HCT116 (cell line): Measurements from ENCODE around the gene HIVEP2. TPM values are rescaled to one million over a fixed set of nuclear protein-coding genes. Genes with fewer than 3 reads are reported as not detected.
A peak's percentile ranks its signal among the peaks of the same experiment; 100 is the strongest.

Source experiments
- ATAC-seq: fragments of 200-7000 bp; cut with Tn5 transposase; 2 replicates; pipeline ENCODE4 v1.9.1; 2020; ENCODE audit warnings: mild to moderate bottlenecking, moderate library complexity
- BruUV-seq: library from RNA; stranded (reverse); fragments of 400-500 nt; replicated peaks from 2 replicates; lab custom pipeline; 2021; lab: Mats Ljungman, UMichigan
- CTCF ChIA-PET: fragments of 300-600 bp; sonication (Branson Sonifier 250); formaldehyde crosslinking; loops from one replicate; lab custom pipeline; 2021; ENCODE audit warnings: antibody characterized with exemption; lab: Charles Lee
- POLR2A ChIA-PET: fragments of 300-600, 350-600 bp; sonication (Branson Sonifier 250); formaldehyde crosslinking; loops from one replicate; lab custom pipeline; 2021; ENCODE audit warnings: antibody characterized with exemption; lab: Charles Lee
- RAD21 ChIA-PET, 2 experiments: fragments of 300-600 bp; sonication (Branson Sonifier 250); formaldehyde crosslinking; loops; one replicate each; lab custom pipeline; 2023; ENCODE audit warnings: low total read pairs in 2 of 2; ENCODE audit not compliant: uncharacterized antibody in 2 of 2, unreplicated experiment in 2 of 2, low non-redundant PET in 1 of 2; lab: Charles Lee
- DNase-seq: peaks from one replicate; pipeline ENCODE4 v3.0.0-alpha.2; 2010; ENCODE audit warnings: low read depth, low spot score
- H2AFZ ChIP-seq: fragments of 200-600 bp; shearing (Covaris generic), sonication (generic); 2 replicates; pipeline ENCODE4 v1.6.1; 2017; ENCODE audit warnings: low read depth, mixed run types, mixed read lengths, antibody characterized with exemption, low read length; ENCODE audit not compliant: poor library complexity, severe bottlenecking
- H3K27ac ChIP-seq: 2 replicates; pipeline ENCODE4 v1.5.1; 2012; ENCODE audit warnings: low read depth, low read length
- H3K27me3 ChIP-seq: fragments of 200-600 bp; sonication (generic); 2 replicates; pipeline ENCODE4 v1.6.1; 2016; ENCODE audit warnings: mixed run types, low read length, mixed read lengths; ENCODE audit not compliant: insufficient read depth
- H3K36me3 ChIP-seq, 2 experiments: fragments of 200-500 bp in 1 of 2; fragments of 200-600 bp in 1 of 2; sonication (Bioruptor generic) in 1 of 2; sonication (generic) in 1 of 2; 2 replicates each; pipeline versions ENCODE4 v1.5.1 to v1.6.1; 2014 to 2016; ENCODE audit warnings: low read length in 2 of 2, inconsistent platforms in 1 of 2, mixed read lengths in 1 of 2, mixed run types in 1 of 2; ENCODE audit not compliant: insufficient read depth in 2 of 2, control insufficient read depth in 1 of 2
- H3K4me1 ChIP-seq, 2 experiments: fragments of 200-600 bp in 1 of 2; sonication (generic) in 1 of 2; 2 replicates each; pipeline versions ENCODE4 v1.5.1 to v1.6.1; 2012 to 2017; ENCODE audit warnings: low read length in 2 of 2, inconsistent platforms in 1 of 2, mild to moderate bottlenecking in 1 of 2, mixed read lengths in 1 of 2, mixed run types in 1 of 2, moderate library complexity in 1 of 2; ENCODE audit not compliant: insufficient read depth in 2 of 2, control insufficient read depth in 1 of 2
- H3K4me2 ChIP-seq: fragments of 200-600 bp; sonication (generic); 2 replicates; pipeline ENCODE4 v1.6.1; 2017; ENCODE audit warnings: mixed run types, low read length, mixed read lengths
- H3K4me3 ChIP-seq, 2 experiments: fragments of 200-600 bp in 1 of 2; sonication (generic) in 1 of 2; replicated peaks in 1 of 2; 2 replicates each; pipeline ENCODE4 v1.5.1; 2011 to 2016; ENCODE audit warnings: low read length in 2 of 2, control low read depth in 1 of 2, low read depth in 1 of 2, mild to moderate bottlenecking in 1 of 2, mixed read lengths in 1 of 2, mixed run types in 1 of 2
- H3K79me2 ChIP-seq: fragments of 200-600 bp; sonication (generic); 2 replicates; pipeline ENCODE4 v1.6.1; 2017; ENCODE audit warnings: mild to moderate bottlenecking, mixed run types, low read length, moderate library complexity, mixed read lengths; ENCODE audit not compliant: insufficient read depth
- H3K9ac ChIP-seq: fragments of 200-600 bp; sonication (generic); 2 replicates; pipeline ENCODE4 v1.6.1; 2016; ENCODE audit warnings: low read length, mixed read lengths
- H3K9me2 ChIP-seq: fragments of 200-600 bp; sonication (generic), shearing (Covaris generic); 2 replicates; pipeline ENCODE4 v1.6.1; 2017; ENCODE audit warnings: mixed run types, mild to moderate bottlenecking, moderate library complexity; ENCODE audit not compliant: insufficient read depth
- H3K9me3 ChIP-seq, 2 experiments: fragments of 200-500 bp in 1 of 2; fragments of 200-600 bp in 1 of 2; sonication (Bioruptor generic) in 1 of 2; sonication (generic) in 1 of 2; 2 replicates each; pipeline ENCODE4 v1.6.1; 2014 to 2017; ENCODE audit warnings: low read length in 2 of 2, mixed read lengths in 2 of 2, inconsistent platforms in 1 of 2, low read depth in 1 of 2, mild to moderate bottlenecking in 1 of 2, mixed run types in 1 of 2, moderate library complexity in 1 of 2; ENCODE audit not compliant: control insufficient read depth in 1 of 2, insufficient read depth in 1 of 2
- H4K20me1 ChIP-seq: fragments of 200-600 bp; sonication (generic), shearing (Covaris generic); 2 replicates; pipeline ENCODE4 v1.6.1; 2017; ENCODE audit warnings: mixed run types, mild to moderate bottlenecking, moderate library complexity; ENCODE audit not compliant: insufficient read depth
- ATF3 ChIP-seq: IDR thresholded peaks from 2 replicates; pipeline ENCODE4 v1.6.1; 2012
- CBX3 ChIP-seq: IDR thresholded peaks from 2 replicates; pipeline ENCODE4 v1.6.1; 2012; ENCODE audit warnings: low read depth
- CEBPB ChIP-seq: IDR thresholded peaks from 2 replicates; pipeline ENCODE4 v1.6.1; 2012; ENCODE audit warnings: low read depth
- EGR1 ChIP-seq: IDR thresholded peaks from 2 replicates; pipeline ENCODE4 v1.6.1; 2012; ENCODE audit warnings: low read depth
- ELF1 ChIP-seq: IDR thresholded peaks from 2 replicates; pipeline ENCODE4 v1.6.1; 2012; ENCODE audit warnings: low read depth, borderline replicate concordance
- EZH2 ChIP-seq: fragments of 200-600 bp; sonication (generic); IDR thresholded peaks from 2 replicates; pipeline ENCODE4 v1.6.1; 2017; ENCODE audit warnings: antibody characterized with exemption, mixed run types
- EZH2phosphoT487 ChIP-seq: fragments of 200-600 bp; IDR thresholded peaks from 2 replicates; pipeline ENCODE4 v1.6.1; 2018; ENCODE audit warnings: antibody characterized with exemption, borderline replicate concordance
- MAX ChIP-seq: IDR thresholded peaks from 2 replicates; pipeline ENCODE4 v1.6.1; 2012
- POLR2A ChIP-seq: IDR thresholded peaks from 2 replicates; pipeline ENCODE4 v1.7.0; 2011; ENCODE audit warnings: borderline replicate concordance; ENCODE audit not compliant: insufficient read depth, insufficient read length; ENCODE audit errors: extremely low read depth
- POLR2AphosphoS5 ChIP-seq: IDR thresholded peaks from 2 replicates; pipeline ENCODE4 v1.6.1; 2011; ENCODE audit warnings: mild to moderate bottlenecking, low read depth, low read length, moderate library complexity
- RAD21 ChIP-seq: IDR thresholded peaks from 2 replicates; pipeline ENCODE4 v1.6.1; 2012; ENCODE audit warnings: low read depth, mild to moderate bottlenecking
- SP1 ChIP-seq: IDR thresholded peaks from 2 replicates; pipeline ENCODE4 v1.6.1; 2012; ENCODE audit warnings: low read depth
- TCF7L2 ChIP-seq: IDR thresholded peaks from 2 replicates; pipeline ENCODE4 v1.7.0; 2011; ENCODE audit warnings: borderline replicate concordance, inconsistent platforms; ENCODE audit not compliant: insufficient read depth, insufficient read length; ENCODE audit errors: extremely low read depth
- YY1 ChIP-seq: IDR thresholded peaks from 2 replicates; pipeline ENCODE4 v1.6.1; 2011; ENCODE audit warnings: low read length, low read depth, moderate library complexity, mild to moderate bottlenecking; ENCODE audit not compliant: insufficient replicate concordance; ENCODE audit errors: extremely low read depth
- ZBTB33 ChIP-seq: IDR thresholded peaks from 2 replicates; pipeline ENCODE4 v1.6.1; 2011; ENCODE audit warnings: mild to moderate bottlenecking, low read length, moderate library complexity; ENCODE audit not compliant: insufficient replicate concordance; ENCODE audit errors: extremely low read depth
- ZNF274 ChIP-seq: fragments of 200-500 bp; sonication (Bioruptor generic); IDR thresholded peaks from 2 replicates; pipeline ENCODE4 v1.6.1; 2014; ENCODE audit warnings: mild to moderate bottlenecking, low read depth, low read length, inconsistent platforms
- intact Hi-C: fragments of 100-400 bp; cut with micrococcal nuclease; formaldehyde crosslinking; loops from 2 replicates; pipeline ENCODE4 v1.10.0; 2022
- total RNA-seq: library from RNA; stranded (reverse); gene quantifications from one replicate; pipeline ENCODE4 v1.2.1, GENCODE V29; 2021; ENCODE audit not compliant: unreplicated experiment

The HIVEP2 gene
- total RNA-seq, 1 experiment from 2014 or later: 8.1 TPM

GRCh38 chr6:142946924-142947713, 2.1 kb upstream of the HIVEP2 start (continued):
- TF ChIP-seq ATF3: no peak
- no peak for TF ChIP-seq ZNF274
- peak; percentile 25 for TF ChIP-seq POLR2A
- TF ChIP-seq TCF7L2: no peak
- TF ChIP-seq RAD21: no peak
- peak; percentile 64 for TF ChIP-seq POLR2AphosphoS5
- TF ChIP-seq ELF1: no peak

- H3K9me3 ChIP-seq: no peaks in the 10 kb centered on the region
- H3K36me3 ChIP-seq: no peaks in the 10 kb centered on the region
- no TSS peak for BruUV-seq
- peaks cover 20 to 32% of the 10 kb centered on the region in 2 experiments; a peak in 3 of 4 replicates for H3K4me1 ChIP-seq
- H4K20me1 ChIP-seq: no peaks in the 10 kb centered on the region
- ChIA-PET POLR2A (interaction anchor here (1.4 kb wide), 1 partner anchor 285 kb away, joined by 3 read pairs; no protein-coding TSS in a partner anchor), RAD21 (no interaction called here), CTCF (no interaction called here)
- ATAC-seq (peak; percentile 69), DNase-seq (peak; percentile 95)
- H3K27ac ChIP-seq: peak overlapping the region; percentile 69
- H3K79me2 ChIP-seq: peaks cover 8% of the 10 kb centered on the region; the same call in 1 of the 2 replicates
- H3K4me3 ChIP-seq: peak overlapping the region; percentile 74 to 80
- peak overlapping the region; percentile 67 for H2AFZ ChIP-seq
- H3K27me3 ChIP-seq: no peaks in the 10 kb centered on the region
- intact Hi-C loops: loop anchor here (1.0 to 10.0 kb wide), 5 partner anchors 61 to 478 kb away; partner anchors contain the start of gene AIG1
- H3K9ac ChIP-seq: peak overlapping the region; percentile 77
- H3K4me2 ChIP-seq: peak overlapping the region; percentile 97
- no peaks in the 10 kb centered on the region for H3K9me2 ChIP-seq
- TF ChIP-seq YY1 (peak; percentile 75), ZNF274 (no peak), ATF3 (no peak), EZH2 (no peak), ELF1 (no peak), ZBTB33 (no peak), POLR2A (no peak), CBX3 (peak; percentile 82; the same call in 1 of the 2 replicates), RAD21 (no peak), SP1 (peak; percentile 94), MAX (peak; percentile 69), TCF7L2 (no peak), CEBPB (no peak), EGR1 (no peak; the same call in 1 of the 2 replicates), EZH2phosphoT487 (no peak)
Observed at GRCh38 chr6:142946181-142946923, 1.4 kb upstream of the HIVEP2 start.
